ENCODE data around the gene PIGBOS1.

PIGBOS1 gene

GRCh38 chr15:55267401-55268175 is 51.3 kb downstream of the PIGBOS1 start:
- no peak for DNase-seq (ENCODE audit: low read depth in 2 of 2)
